Immature natural killer cell (primary cell): ENCODE measurements around the gene CDK5RAP3. TPM values are rescaled to one million over a fixed set of nuclear protein-coding genes. Genes with fewer than 3 reads are reported as not detected.
"Not testable (repeated sequence)": the region's sequence is repeated elsewhere in the genome, so short reads cannot be mapped to it uniquely, and the experiment has no call there.

Experiments
- DNase-seq, 3 donors: peaks; one replicate each; pipeline ENCODE4 v3.0.0; 2022; ENCODE audit warnings: mixed read lengths in 1 of 3
- H3K27ac Mint-ChIP-seq, 6 donors: one replicate each; pipeline ENCODE4 v1.8.0; 2020; ENCODE audit warnings: mixed read lengths in 6 of 6, mild to moderate bottlenecking in 5 of 6, inconsistent platforms in 4 of 6, moderate library complexity in 3 of 6
- H3K27me3 Mint-ChIP-seq, 3 donors: one replicate each; pipeline ENCODE4 v1.8.0; 2020 to 2021; ENCODE audit warnings: low read depth in 3 of 3, mild to moderate bottlenecking in 3 of 3, mixed read lengths in 3 of 3, moderate library complexity in 3 of 3, inconsistent platforms in 1 of 3
- H3K36me3 Mint-ChIP-seq, 3 donors: one replicate each; pipeline ENCODE4 v1.8.0; 2020; ENCODE audit warnings: mixed read lengths in 3 of 3, inconsistent platforms in 2 of 3, mild to moderate bottlenecking in 2 of 3
- H3K4me1 Mint-ChIP-seq, 2 donors: one replicate each; pipeline ENCODE4 v1.8.0; 2020; ENCODE audit warnings: inconsistent platforms in 2 of 2, mild to moderate bottlenecking in 2 of 2, mixed read lengths in 2 of 2, moderate library complexity in 1 of 2
- H3K4me3 Mint-ChIP-seq, 5 donors: one replicate each; pipeline ENCODE4 v1.8.0; 2020; ENCODE audit warnings: mild to moderate bottlenecking in 5 of 5, mixed read lengths in 5 of 5, inconsistent platforms in 3 of 5, moderate library complexity in 3 of 5
- H3K9me3 Mint-ChIP-seq, 6 donors: one replicate each; pipeline ENCODE4 v1.8.0; 2020; ENCODE audit warnings: mild to moderate bottlenecking in 6 of 6, mixed read lengths in 6 of 6, inconsistent platforms in 4 of 6, moderate library complexity in 3 of 6
- polyA plus RNA-seq, 3 donors: library from polyadenylated mRNA; unstranded; fragments of 300-500 nt; fragmentation: Illumina TruSeq; gene quantifications; one replicate each; pipeline ENCODE4 v1.2.3, GENCODE V29; 2021

Gene CDK5RAP3
- polyA plus RNA-seq, 3 donors from 2014 or later: 66.3 to 97.2 (median 84.0) TPM

DNA sequence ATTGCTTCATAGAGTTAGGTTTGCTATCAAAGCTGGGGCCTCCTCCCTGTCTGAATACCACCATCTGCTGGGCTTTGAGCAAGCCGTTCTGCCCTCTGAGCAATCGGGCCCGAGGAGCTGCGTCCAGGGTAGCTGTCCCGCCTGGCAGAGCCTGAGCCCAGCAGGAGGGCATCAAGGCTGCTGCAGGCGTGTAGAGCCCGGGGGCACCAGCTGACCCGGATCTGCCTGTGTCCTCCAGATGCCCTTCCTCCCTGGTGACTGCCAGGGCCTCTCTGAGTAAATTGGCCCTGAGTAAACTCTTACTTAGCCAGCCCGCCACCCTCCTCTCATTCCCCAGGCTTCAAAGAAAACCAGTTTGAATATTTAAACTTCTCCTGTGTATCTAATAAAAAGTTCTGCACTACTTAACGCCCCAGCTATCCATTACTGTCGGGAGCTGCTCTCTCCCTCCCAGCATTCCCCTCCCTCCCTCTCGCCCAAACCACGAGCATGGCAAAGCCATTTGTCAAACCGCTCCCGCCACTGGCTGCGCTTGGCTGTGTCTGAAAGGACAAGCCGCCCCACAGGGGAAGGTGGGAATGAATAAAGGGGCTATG is 16.4 kb downstream of the CDK5RAP3 start:
- H3K36me3 Mint-ChIP-seq: peaks cover 8 to 18% (median 9%) of the 10 kb centered on the region in 3 donors
- peaks cover 25 to 30% of the 10 kb centered on the region in 2 donors for H3K4me1 Mint-ChIP-seq
- H3K9me3 Mint-ChIP-seq: no peaks in the 10 kb centered on the region
- DNase-seq: no peak
- H3K4me3 Mint-ChIP-seq: no peak overlapping the region
- H3K27ac Mint-ChIP-seq: no peak overlapping the region
- peaks cover 3% of the 10 kb centered on the region in 3 donors for H3K27me3 Mint-ChIP-seq

DNA sequence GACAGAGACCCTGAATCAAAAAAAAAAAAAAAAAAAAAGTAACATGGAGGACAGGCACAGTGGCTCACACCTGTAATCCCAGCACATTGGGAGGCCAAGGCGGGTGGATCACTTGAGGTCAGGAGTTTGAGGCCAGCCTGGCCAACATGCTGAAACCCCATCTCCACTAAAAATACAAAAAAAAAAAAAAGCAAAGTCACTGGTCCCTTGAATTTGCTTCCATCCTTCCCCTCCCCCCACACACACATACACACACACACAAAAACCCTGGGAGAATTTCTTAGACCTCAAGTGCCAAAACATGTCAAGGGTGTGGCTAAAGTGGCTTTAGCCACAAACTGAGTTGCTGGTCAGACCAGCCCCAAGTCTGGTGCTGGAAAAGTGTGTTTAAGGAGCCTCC is 17.5 kb downstream of the CDK5RAP3 start:
- H3K27ac Mint-ChIP-seq: peak overlapping the region in 1 of 6 donors; percentile 40
- peak overlapping the region in 3 of 5 donors; percentile 18 to 30 (median 30) for H3K4me3 Mint-ChIP-seq
- not testable (repeated sequence) for DNase-seq

DNA sequence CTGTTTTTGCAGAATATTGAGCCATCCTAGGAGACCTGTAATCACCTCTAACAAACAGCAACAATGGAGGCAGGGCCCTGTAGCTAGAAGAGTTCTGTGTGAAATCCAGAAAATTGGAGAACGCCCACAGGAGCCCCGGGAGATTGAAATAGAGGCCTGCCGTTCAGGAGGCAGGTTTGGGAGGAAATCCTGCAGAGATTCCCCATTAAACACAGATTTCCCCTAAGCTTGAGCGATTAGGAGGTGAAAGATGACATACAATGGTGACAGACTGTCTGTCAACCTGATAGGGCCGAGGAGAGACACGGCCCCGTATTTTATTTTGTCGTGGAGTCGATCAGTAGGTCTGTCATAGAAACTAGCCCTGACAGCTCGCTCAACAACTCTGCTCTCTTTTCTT is 18.2 kb downstream of the CDK5RAP3 start:
- H3K9me3 Mint-ChIP-seq: no peaks in the 10 kb centered on the region
- H3K36me3 Mint-ChIP-seq: peaks cover 0 to 4% (median 4%) of the 10 kb centered on the region in 3 donors
- peaks cover 15 to 24% of the 10 kb centered on the region in 2 donors for H3K4me1 Mint-ChIP-seq
- peak overlapping the region in 3 of 5 donors; percentile 10 to 37 (median 30) for H3K4me3 Mint-ChIP-seq
- H3K27ac Mint-ChIP-seq: no peak overlapping the region
- H3K27me3 Mint-ChIP-seq: peaks cover 2 to 3% (median 3%) of the 10 kb centered on the region in 3 donors
- no peak for DNase-seq

More for the DNA sequence above, 17.5 kb downstream of the CDK5RAP3 start:
- Mint-ChIP-seq H3K36me3 (peaks cover 5 to 11% (median 9%) of the 10 kb centered on the region in 3 donors), H3K4me1 (peaks cover 18 to 24% of the 10 kb centered on the region in 2 donors)
- H3K9me3 Mint-ChIP-seq, H3K27me3 Mint-ChIP-seq: not testable (repeated sequence)

DNA sequence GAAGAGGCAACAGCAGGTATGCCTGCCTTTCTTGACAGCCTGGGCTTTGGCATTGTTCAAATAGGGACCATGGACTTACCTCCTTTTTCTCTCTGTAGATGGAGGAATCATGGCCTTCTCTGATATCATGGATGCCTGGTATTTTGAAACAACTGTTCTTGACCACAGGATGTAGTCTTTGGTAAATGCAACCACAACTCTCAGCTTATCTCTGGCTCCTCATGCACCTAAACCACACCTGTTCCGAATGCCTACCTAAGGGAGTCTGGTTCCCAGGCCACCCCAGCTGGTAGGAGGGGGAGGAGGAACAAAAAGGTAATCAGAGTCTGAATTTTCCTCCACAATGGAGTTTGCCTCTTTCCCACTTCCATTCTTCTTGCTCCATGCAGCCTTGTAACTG is 18.8 kb downstream of the CDK5RAP3 start:
- Mint-ChIP-seq H3K36me3 (peaks cover 0 to 4% (median 4%) of the 10 kb centered on the region in 3 donors), H3K27ac (no peak overlapping the region), H3K4me1 (peaks cover 15 to 24% of the 10 kb centered on the region in 2 donors), H3K4me3 (no peak overlapping the region), H3K9me3 (no peaks in the 10 kb centered on the region), H3K27me3 (peaks cover 2 to 3% (median 3%) of the 10 kb centered on the region in 3 donors)
- no peak for DNase-seq

DNA sequence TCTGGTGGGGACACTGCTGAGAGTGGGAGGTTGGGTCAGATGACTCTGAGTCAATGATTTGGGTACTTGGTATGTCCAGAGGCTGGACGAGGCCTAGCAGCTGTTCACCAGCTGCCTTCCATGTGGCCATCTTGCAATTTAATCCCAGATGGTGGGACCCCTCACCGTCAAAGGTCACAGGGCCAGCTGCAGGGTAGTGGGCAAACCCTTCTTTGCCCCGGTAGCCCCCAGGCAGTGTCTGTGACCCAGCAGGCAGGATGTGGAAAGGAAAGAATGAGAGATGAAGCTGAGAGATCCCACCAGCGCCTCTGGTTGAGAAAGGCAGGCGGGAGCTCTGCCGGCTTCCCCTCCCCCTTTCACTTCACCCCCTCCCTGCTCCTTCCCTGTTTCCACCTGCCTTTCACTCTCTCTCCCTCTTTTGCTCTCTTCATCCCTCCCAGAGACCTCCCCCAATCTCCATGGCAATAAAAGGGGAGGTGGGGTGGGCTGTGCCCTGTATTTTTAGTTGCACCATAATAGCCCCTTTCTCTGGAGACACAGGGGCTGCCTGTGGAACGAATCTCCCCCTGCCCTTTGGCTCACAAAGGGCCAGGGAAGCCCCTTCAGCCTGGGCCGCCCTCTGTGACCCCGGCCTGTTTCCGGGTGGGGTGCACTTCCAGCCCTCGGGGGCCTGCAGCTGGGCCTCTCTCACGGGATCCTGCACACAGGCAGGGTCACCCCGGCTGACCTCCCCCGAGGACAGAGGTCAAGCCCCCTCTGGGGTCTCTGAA is 20.2 kb downstream of the CDK5RAP3 start:
- Mint-ChIP-seq H3K36me3 (no peaks in the 10 kb centered on the region), H3K27me3 (peaks cover 0 to 5% (median 2%) of the 10 kb centered on the region in 3 donors), H3K4me3 (no peak overlapping the region), H3K27ac (no peak overlapping the region), H3K4me1 (peaks cover 15 to 24% of the 10 kb centered on the region in 2 donors), H3K9me3 (no peaks in the 10 kb centered on the region)
- DNase-seq: no peak

DNA sequence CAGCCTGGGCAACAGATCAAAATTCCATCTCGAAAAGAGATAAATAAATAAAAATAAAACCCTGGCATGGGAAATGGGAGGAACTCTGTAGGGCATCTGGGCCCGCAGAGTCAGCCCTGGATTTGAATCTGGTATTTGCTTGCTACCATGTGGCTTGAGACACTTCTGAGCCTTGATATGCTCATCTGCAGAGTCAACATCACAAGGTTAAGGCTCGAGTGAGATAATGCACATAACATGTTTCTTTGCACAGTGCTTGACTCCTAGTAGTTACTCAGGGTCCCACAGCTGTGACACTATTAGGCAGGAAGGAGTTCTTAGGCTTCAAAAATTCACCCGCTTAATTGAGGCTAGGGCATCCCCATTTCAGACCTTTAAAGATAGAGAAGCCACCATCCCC is 21.3 kb downstream of the CDK5RAP3 start:
- no peaks in the 10 kb centered on the region for H3K9me3 Mint-ChIP-seq
- peaks cover 0 to 5% (median 2%) of the 10 kb centered on the region in 3 donors for H3K27me3 Mint-ChIP-seq
- no peak overlapping the region for H3K27ac Mint-ChIP-seq
- no peaks in the 10 kb centered on the region for H3K36me3 Mint-ChIP-seq
- H3K4me3 Mint-ChIP-seq: no peak overlapping the region
- peaks cover 15 to 24% of the 10 kb centered on the region in 2 donors for H3K4me1 Mint-ChIP-seq
- DNase-seq: no peak

DNA sequence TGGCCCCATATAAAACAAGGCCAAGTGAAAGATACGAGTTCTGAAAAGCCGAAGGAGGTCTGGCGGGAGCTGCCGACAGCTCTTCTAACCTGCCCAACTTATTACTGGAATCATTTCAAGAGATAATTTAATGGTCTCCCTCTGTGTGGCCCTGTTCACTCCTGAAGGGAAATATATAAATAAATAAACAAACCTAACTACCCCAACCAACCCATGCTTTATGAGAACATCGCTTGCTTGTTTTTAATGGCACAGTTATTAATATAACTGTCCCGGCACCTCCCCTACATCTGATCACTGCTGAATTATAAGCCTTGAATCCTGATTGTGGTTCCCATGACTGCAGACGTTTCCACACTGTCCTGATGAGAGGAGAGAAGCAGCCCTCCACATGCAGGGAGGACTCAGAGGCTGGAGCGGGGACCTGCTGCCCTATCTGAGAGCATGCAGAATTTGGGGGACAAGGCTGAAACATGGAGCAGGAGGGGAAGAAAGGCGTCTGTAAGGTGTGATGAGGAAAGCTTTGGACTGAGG is 22.2 kb downstream of the CDK5RAP3 start:
- H3K36me3 Mint-ChIP-seq: no peaks in the 10 kb centered on the region
- peaks cover 15 to 18% of the 10 kb centered on the region in 2 donors for H3K4me1 Mint-ChIP-seq
- H3K27me3 Mint-ChIP-seq: peaks cover 0 to 5% (median 2%) of the 10 kb centered on the region in 3 donors
- no peak overlapping the region for H3K4me3 Mint-ChIP-seq
- H3K9me3 Mint-ChIP-seq: peaks cover 0 to 2% (median 0%) of the 10 kb centered on the region in 6 donors
- no peak overlapping the region for H3K27ac Mint-ChIP-seq
- DNase-seq: no peak

DNA sequence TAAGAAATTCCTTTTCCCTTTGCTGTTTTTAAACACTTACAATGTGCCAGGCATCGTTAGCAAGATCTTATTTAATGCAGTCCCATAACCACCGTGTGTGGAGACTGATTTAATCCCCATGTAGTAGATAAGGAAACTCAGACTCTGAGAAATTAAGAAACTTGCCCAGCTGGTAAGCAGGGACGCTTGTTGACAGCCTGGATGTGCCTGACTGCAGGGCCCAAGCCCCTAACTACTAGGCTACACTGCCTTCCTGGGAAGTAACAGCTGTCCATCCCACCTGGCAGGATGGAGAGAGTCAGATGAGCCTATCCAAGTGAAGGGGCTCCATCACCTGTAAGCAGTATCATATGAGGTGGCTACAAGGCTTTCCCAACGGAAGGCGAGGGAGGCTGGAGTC is 23.1 kb downstream of the CDK5RAP3 start:
- Mint-ChIP-seq H3K36me3 (no peaks in the 10 kb centered on the region), H3K4me1 (peaks cover 10 to 11% of the 10 kb centered on the region in 2 donors), H3K4me3 (no peak overlapping the region), H3K27ac (no peak overlapping the region), H3K27me3 (peaks cover 0 to 5% (median 2%) of the 10 kb centered on the region in 3 donors), H3K9me3 (peaks cover 0 to 2% (median 0%) of the 10 kb centered on the region in 6 donors)
- DNase-seq: no peak

DNA sequence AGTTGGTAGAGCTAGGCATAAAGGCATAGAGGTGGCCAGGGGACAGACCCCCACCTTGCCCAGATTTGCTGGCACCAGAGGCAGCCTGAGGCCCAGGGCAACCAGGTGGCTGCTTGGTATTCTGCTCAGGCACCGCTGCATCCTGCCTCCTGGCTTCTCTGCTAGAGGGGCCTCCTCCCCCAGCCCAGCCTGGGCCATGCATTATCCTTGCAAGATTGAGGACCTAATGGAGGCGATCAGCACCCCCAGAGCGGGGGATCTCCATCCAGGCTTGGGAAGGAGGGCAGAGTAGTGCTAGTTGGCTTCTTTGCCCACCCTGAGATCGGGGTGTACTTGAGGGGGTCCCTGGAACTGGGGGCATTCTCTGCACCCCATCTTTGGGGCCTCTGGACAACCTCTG is 23.8 kb downstream of the CDK5RAP3 start:
- Mint-ChIP-seq H3K36me3 (no peaks in the 10 kb centered on the region), H3K27ac (no peak overlapping the region), H3K4me3 (no peak overlapping the region), H3K27me3 (peaks cover 0 to 5% (median 2%) of the 10 kb centered on the region in 3 donors), H3K4me1 (peaks cover 2 to 3% of the 10 kb centered on the region in 2 donors), H3K9me3 (peaks cover 0 to 2% (median 0%) of the 10 kb centered on the region in 6 donors)
- DNase-seq: no peak

DNA sequence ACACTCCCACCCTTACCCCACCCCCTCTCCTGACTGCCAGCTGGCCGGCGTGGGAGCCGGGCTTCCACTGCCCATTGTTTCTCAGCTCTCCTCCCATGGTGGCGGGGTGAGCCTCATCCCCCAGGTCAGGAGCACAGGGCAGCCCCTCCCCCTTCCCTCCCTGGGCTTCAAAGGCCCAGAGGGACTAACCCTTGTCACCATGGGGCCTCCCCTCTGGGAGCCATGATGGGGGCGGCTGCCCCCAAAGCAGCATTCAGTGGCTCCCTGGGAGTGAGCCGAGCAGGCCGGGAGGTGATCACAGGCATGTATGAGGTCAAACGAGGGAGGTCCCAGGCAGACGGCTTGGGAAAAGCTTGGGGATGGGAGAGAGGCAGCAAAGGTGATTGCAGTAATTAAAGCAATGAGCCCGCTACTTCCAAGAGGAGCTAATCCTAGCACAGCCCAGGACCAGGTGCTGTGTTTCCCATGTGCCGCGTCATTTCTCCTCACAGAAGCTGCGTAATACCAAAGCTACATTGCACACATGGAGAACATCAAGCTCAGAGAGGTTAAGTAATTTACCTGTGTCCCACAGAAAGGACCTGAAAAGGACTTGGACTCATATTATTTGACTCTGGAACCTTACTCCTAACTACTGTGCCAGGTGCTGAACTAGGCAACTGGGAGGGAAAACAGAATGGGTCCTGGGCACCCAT is 24.5 kb downstream of the CDK5RAP3 start:
- H3K4me1 Mint-ChIP-seq: no peaks in the 10 kb centered on the region
- no peaks in the 10 kb centered on the region for H3K36me3 Mint-ChIP-seq
- H3K27me3 Mint-ChIP-seq: peaks cover 0 to 3% (median 2%) of the 10 kb centered on the region in 3 donors
- H3K9me3 Mint-ChIP-seq: peaks cover 0 to 2% (median 0%) of the 10 kb centered on the region in 6 donors
- DNase-seq: no peak
- H3K27ac Mint-ChIP-seq: no peak overlapping the region
- no peak overlapping the region for H3K4me3 Mint-ChIP-seq

DNA sequence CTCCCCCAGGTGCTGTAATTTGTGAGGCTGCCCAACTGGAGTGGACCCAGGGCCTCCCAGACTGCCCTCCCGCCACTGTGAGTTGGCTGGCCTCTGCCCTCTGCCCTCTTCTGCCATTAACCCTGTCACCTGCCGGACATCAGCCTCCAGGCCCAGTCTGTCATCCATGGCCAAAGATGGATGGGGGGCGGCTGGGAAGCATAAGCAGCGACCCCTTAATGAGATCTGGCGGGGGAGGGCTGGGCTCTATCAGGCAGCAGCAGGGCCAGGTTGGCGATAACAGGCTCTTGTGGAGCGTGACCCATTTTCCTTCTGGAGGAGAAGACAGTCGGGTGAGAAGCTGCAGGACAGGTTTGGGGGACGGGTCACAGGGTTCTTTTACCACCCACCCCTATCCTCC is 25.3 kb downstream of the CDK5RAP3 start:
- H3K4me3 Mint-ChIP-seq: no peak overlapping the region
- peaks cover 0 to 2% (median 0%) of the 10 kb centered on the region in 6 donors for H3K9me3 Mint-ChIP-seq
- no peak for DNase-seq
- H3K36me3 Mint-ChIP-seq: no peaks in the 10 kb centered on the region
- no peaks in the 10 kb centered on the region for H3K4me1 Mint-ChIP-seq
- H3K27ac Mint-ChIP-seq: no peak overlapping the region
- peaks cover 0 to 3% (median 2%) of the 10 kb centered on the region in 3 donors for H3K27me3 Mint-ChIP-seq

DNA sequence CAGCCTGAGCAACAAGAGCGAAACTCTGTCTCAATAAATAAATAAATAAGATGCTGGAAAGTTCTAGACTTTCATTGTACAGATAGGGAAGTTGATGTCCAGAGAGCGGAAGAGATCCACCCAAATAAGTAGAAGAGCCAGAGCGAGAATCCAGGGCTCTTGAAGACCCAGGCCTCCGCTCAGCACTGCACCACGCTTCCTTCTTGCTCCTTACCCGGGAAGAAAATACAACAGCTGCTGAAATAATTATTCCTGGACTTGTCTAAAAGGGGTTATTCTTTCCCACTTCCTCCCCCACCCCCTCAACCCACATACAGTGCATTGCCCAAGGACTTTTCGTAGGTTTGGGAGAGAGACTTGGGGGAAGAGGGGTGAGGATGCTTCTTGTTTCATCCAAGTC is 26.7 kb downstream of the CDK5RAP3 start:
- no peak overlapping the region for H3K27ac Mint-ChIP-seq
- H3K36me3 Mint-ChIP-seq: no peaks in the 10 kb centered on the region
- H3K27me3 Mint-ChIP-seq: peaks cover 0 to 4% (median 2%) of the 10 kb centered on the region in 3 donors
- no peak for DNase-seq
- no peak overlapping the region for H3K4me3 Mint-ChIP-seq
- peaks cover 0 to 2% (median 0%) of the 10 kb centered on the region in 6 donors for H3K9me3 Mint-ChIP-seq
- H3K4me1 Mint-ChIP-seq: no peaks in the 10 kb centered on the region

DNA sequence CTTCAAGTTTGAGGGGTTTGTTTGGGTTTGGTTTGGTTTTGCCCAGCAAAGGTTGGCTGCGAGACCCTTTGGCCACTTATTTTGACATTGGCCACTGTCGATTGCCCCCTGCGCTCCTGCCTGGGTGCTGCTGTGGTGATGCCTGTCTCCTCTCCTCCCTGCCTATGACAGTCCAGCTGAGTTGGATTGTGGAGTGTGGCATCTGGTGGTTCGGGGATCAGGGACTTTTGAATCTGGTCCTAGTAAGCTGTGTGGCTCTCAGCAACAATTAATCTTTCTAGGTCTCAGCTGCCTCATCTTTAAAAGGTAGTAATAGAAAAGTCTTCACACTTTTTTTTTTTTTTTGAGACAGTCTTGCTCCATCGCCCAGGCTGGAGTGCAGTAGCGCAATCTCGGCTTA is 27.1 kb downstream of the CDK5RAP3 start:
- peaks cover 0 to 4% (median 4%) of the 10 kb centered on the region in 3 donors for H3K27me3 Mint-ChIP-seq
- no peak overlapping the region for H3K4me3 Mint-ChIP-seq
- H3K27ac Mint-ChIP-seq: no peak overlapping the region
- H3K9me3 Mint-ChIP-seq: peaks cover 0 to 2% (median 0%) of the 10 kb centered on the region in 6 donors
- no peaks in the 10 kb centered on the region for H3K36me3 Mint-ChIP-seq
- no peaks in the 10 kb centered on the region for H3K4me1 Mint-ChIP-seq
- DNase-seq: no peak
